ENCODE measurements around the gene RNF31.

The RNF31 gene

DNA sequence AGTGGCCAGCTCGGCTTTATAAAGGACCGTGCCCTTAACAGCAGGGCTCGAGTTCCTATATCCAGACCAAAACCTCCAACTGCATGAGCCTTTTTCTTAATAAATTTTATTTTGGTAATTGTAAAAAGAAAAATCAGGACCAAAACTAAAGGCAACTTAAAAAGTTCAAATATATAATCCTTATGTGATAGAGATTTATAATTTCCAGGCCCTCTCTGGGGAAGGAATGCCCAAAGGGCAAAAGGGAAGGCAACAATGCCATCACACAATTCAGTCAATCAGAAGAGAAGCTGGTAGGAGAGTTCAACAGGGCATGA lies 41.7 kb downstream of the RNF31 start:
- no peak for DNase-seq
- TF ChIP-seq, protein P1, sequence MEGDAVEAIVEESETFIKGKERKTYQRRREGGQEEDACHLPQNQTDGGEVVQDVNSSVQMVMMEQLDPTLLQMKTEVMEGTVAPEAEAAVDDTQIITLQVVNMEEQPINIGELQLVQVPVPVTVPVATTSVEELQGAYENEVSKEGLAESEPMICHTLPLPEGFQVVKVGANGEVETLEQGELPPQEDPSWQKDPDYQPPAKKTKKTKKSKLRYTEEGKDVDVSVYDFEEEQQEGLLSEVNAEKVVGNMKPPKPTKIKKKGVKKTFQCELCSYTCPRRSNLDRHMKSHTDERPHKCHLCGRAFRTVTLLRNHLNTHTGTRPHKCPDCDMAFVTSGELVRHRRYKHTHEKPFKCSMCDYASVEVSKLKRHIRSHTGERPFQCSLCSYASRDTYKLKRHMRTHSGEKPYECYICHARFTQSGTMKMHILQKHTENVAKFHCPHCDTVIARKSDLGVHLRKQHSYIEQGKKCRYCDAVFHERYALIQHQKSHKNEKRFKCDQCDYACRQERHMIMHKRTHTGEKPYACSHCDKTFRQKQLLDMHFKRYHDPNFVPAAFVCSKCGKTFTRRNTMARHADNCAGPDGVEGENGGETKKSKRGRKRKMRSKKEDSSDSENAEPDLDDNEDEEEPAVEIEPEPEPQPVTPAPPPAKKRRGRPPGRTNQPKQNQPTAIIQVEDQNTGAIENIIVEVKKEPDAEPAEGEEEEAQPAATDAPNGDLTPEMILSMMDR (IDR thresholded peaks at IDR 0.05; ENCODE audit: low read depth, low read length) = no peak
- Histone ChIP-seq H3K27ac (peak overlapping the region; percentile 79), H3K4me3 (ENCODE audit: low read depth, low read length) (peak overlapping the region; percentile 5; the same call in 1 of the 2 replicates), H3K9me3 (ENCODE audit: severe bottlenecking) (no peaks in the 10 kb centered on the region), H3K36me3 (peaks cover 63% of the 10 kb centered on the region), H3K27me3 (ENCODE audit: insufficient read depth, low read depth, severe bottlenecking) (no peaks in the 10 kb centered on the region)

GRCh38 chr14:24189460-24189859 lies 42.2 kb downstream of the RNF31 start:
- H3K27me3 ChIP-seq (ENCODE audit: insufficient read depth, low read depth, severe bottlenecking) = no peaks in the 10 kb centered on the region
- H3K4me3 ChIP-seq (ENCODE audit: low read depth, low read length) = no peak overlapping the region
- peak overlapping the region; percentile 79; the same call in 1 of the 2 replicates for H3K27ac ChIP-seq
- TF ChIP-seq, protein P1 (IDR thresholded peaks at IDR 0.05; ENCODE audit: low read depth, low read length) = no peak
- no peak for DNase-seq
- peaks cover 63% of the 10 kb centered on the region for H3K36me3 ChIP-seq
- H3K9me3 ChIP-seq (ENCODE audit: severe bottlenecking) = no peaks in the 10 kb centered on the region

- peaks cover 56% of the 10 kb centered on the region for H3K36me3 ChIP-seq
- no peak overlapping the region for H3K27ac ChIP-seq
- H3K4me3 ChIP-seq (ENCODE audit: low read depth, low read length) = no peak overlapping the region
- TF ChIP-seq, protein P1 (IDR thresholded peaks at IDR 0.05; ENCODE audit: low read depth, low read length) = no peak
- H3K27me3 ChIP-seq (ENCODE audit: insufficient read depth, low read depth, severe bottlenecking) = no peaks in the 10 kb centered on the region
- no peak for DNase-seq
- no peaks in the 10 kb centered on the region for H3K9me3 ChIP-seq (ENCODE audit: severe bottlenecking)
Measured at GRCh38 chr14:24190416-24190815, 43.1 kb downstream of the RNF31 start.

DNA sequence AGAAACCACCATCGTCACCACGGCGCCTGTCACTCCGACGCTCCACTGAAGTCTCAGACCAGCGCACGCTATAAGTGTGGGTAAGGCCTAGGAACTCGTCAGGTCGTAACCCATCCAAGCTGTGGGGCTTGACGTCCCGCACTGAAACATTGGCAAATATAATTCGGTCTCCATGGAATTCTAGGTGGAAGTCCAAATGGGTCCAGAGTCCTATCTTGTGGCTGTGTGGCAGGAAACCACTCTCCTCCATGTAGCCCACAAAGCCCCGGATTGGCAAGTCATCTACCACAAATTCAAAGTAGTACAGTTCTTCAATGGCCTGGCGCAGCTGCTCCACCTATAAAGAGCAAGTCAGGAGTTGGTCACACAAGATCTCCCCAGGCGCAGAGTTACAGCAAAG lies 45.6 kb downstream of the RNF31 start:
- DNase-seq = no peak
- Histone ChIP-seq H3K9me3 (ENCODE audit: severe bottlenecking) (no peaks in the 10 kb centered on the region), H3K36me3 (peaks cover 36% of the 10 kb centered on the region), H3K27me3 (ENCODE audit: insufficient read depth, low read depth, severe bottlenecking) (no peaks in the 10 kb centered on the region), H3K27ac (no peak overlapping the region), H3K4me3 (ENCODE audit: low read depth, low read length) (no peak overlapping the region)
- TF ChIP-seq, protein P1 (IDR thresholded peaks at IDR 0.05; ENCODE audit: low read depth, low read length) = no peak

DNA sequence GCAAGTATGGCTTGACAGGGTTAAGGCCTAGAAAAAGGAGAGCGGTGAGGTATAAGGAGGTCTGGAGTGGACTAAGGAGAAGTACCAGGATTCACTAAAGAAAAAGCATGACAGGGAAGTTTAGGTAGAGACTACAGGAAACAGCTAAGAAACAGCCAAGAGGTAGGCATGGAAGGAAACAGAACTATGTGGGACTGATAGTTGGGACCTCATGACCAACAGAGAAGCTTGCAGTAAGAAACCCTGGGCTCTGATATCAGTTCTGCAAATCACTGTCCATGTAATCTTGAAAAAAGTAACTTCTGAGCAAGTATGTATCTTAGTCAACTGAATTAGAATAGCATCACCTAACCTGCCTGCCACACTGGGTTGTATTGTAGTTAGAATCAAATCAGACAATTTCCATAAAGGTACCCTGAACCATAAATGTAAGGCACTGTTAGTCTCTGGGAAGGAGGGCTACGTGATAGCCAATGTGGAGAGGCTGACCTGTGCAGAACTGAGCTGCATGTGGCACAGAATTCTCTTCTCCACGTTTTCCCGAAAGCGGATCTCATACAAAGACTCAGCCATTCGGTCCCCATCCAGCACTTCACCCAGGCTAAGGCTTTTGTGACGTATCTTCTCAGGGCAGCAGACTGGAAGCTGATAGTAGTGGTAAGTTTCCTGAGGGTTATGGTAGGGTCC lies 47.0 kb downstream of the RNF31 start:
- Histone ChIP-seq H3K36me3 (peaks cover 36% of the 10 kb centered on the region), H3K27ac (no peak overlapping the region), H3K4me3 (ENCODE audit: low read depth, low read length) (peak overlapping the region; percentile 50), H3K9me3 (ENCODE audit: severe bottlenecking) (no peaks in the 10 kb centered on the region), H3K27me3 (ENCODE audit: insufficient read depth, low read depth, severe bottlenecking) (no peaks in the 10 kb centered on the region)
- TF ChIP-seq, protein P1 (IDR thresholded peaks at IDR 0.05; ENCODE audit: low read depth, low read length) = no peak
- DNase-seq = no peak

DNA sequence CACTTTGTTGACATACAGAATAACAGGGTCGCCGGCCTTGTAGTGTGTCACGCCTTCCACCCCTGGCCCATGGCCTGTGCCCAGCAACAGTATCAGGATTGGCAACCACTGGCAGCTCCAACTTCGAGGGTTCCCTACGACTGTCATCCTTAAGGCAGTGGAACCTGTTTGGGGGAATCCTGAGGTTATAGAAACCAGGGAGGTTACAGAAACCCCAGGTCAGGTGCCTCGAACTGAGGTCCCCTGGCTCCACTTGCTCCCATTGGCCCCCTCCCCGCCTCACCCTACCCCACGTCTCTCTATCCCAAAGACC lies 47.5 kb downstream of the RNF31 start:
- H3K27me3 ChIP-seq (ENCODE audit: insufficient read depth, low read depth, severe bottlenecking) = no peaks in the 10 kb centered on the region
- peak overlapping the region; percentile 50 for H3K4me3 ChIP-seq (ENCODE audit: low read depth, low read length)
- no peak for DNase-seq
- peak overlapping the region; percentile 98 for H3K27ac ChIP-seq
- peaks cover 36% of the 10 kb centered on the region for H3K36me3 ChIP-seq
- TF ChIP-seq, protein P1 (IDR thresholded peaks at IDR 0.05; ENCODE audit: low read depth, low read length) = no peak
- H3K9me3 ChIP-seq (ENCODE audit: severe bottlenecking) = no peaks in the 10 kb centered on the region
